Fibroblast of skin of right biceps (primary cell): ENCODE measurements around the gene AGAP1.

Experiments
- DNase-seq: peaks from one replicate; pipeline ENCODE4 v3.0.0-alpha.2; 2013

Gene AGAP1

GRCh38 chr2:235534678-235535422 lies 41.0 kb downstream of the AGAP1 start:
- no peak for DNase-seq

DNA sequence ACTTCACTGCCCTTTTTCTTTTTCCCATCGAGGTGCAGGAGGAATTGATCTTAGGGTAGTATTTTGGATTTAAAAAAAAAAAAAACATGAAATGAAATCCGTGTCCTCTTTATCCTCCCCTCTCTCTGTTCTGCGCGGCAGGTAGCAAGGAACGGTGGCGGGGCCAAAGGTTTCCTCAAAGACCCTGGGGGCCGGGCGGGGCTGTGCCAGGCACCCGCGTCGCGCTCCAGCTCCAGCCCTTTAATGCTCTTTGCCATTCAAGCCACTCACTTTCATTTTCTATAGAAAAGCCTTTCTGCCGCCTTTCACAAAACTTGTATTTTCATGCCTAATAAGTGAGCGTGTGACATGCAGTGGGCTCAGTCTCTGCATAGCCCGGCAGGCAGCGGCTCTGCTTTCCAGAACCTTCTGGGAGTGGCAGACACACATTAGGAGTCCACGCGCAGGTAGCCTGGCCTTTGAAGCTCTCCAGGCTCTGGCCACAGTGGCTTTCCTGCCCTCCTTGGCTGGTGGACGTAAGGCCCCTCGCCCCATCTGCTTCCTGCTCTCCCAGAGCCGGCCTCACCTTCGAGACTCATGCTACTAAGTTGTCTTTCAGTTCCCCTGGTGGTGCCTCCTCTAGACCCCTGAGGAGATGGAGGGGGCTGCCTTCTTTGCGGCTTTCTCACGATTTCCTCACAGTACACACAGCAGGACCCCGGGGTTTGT lies 41.7 kb downstream of the AGAP1 start:
- no peak for DNase-seq

- no peak for DNase-seq
These were observed 42.9 kb downstream of the AGAP1 start for GRCh38 chr2:235536711-235537110.

DNA sequence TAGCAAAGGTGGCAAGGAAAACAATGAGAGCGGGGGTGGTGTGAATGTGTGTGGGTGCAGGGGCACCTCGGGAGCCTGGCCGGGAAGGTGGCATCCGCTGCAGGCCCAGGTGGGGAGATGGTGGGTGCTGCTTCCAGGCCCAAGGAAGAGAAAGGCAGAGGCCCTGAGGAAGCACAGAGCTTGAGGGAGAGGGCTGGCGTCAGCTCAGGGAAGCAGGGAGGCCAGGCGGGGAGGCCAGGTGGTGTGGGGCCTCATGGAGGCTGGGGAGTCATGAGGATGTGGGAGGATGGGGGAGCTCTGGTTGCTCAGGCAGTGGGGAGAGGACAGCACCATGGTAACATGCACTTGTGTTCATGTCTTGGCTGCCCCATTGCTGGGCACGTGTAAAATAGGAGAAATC lies 43.3 kb downstream of the AGAP1 start:
- DNase-seq: no peak

- DNase-seq: no peak
These were observed 43.7 kb downstream of the AGAP1 start for GRCh38 chr2:235537587-235537986.

DNA sequence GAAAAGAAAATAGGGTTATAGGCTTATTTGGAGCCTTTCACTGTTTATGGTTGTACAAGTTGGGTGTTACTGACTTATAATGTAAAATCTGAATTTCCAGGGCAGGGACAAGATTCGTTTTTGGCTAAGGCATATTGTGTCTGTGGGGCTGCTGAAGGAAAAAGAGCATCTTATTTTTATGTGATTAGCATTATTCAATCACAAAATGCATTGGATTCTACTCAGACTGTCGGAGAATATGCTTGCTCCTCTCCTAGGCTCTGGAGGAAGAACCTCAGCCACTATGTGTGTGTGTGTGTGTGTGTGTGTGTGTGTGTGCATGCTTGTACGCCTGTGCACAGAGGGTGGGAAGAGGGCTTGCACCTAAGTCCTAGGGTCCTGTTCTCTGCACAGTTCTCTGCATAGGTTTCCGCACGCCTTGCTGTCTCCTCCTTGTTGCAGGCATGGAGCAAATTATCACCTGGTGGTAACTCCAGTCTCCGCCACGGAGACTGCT lies 44.3 kb downstream of the AGAP1 start:
- no peak for DNase-seq

DNA sequence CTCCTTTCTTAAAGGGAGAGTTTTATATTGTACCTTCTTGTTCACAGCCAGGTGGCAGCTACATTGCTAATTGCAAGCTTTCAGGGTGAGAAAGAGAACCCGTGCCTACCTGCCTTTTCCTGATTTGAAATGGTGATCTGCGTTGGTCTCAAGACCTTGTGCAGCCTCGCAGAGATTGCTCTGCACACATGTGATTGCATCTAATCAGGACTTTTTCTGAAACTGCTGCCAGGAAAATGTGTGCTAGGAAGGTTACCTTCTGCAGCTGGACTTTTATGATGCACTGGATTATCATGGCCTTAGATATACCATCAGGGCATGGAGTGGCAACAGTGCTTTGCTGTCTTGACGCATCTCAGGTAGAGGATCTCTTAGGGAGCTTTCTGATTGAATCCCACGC lies 45.1 kb downstream of the AGAP1 start:
- DNase-seq: no peak

GRCh38 chr2:235539773-235540172 lies 45.9 kb downstream of the AGAP1 start:
- DNase-seq: no peak

DNA sequence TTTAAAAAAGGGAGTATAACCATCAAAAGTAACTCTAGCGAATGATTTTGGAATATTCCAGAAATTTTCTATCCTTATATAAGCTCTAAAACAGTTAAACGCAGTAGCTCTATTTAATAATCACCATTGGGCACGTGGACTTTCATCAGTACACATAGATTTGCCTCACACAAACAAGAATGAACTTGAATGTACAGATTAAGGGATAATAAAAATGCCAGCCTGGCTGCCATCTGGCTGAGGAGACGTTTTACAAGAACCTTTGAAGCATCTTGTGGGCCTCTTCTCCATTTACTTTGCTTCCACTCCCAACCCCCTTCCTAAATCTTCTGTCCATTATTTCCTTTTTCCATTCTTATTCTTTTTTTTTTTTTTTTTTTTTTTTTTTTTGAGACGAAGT lies 47.2 kb downstream of the AGAP1 start:
- DNase-seq: no peak

- DNase-seq: no peak
These were observed 48.2 kb downstream of the AGAP1 start for GRCh38 chr2:235541838-235542549.

DNA sequence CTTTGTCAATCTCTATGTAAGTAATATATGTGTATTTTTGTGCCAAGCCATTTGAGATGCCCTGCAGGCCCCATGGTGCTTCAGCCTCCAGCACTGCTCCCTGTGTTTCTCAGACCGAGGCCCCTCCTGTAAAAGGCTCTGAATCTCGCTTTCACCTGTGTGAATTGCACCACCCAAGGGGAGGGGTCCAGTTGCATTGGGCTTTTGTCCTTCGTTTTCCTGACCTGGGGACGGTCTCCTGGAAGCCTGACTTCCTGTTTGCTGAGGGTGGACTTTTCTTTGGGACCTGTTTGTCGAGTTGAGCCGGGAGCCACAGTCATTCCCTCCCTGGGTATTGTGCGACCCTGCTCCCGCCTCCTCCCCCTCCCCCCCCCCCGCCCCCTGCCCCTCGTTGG lies 48.9 kb downstream of the AGAP1 start:
- no peak for DNase-seq

GRCh38 chr2:235543128-235543750 lies 49.4 kb downstream of the AGAP1 start:
- DNase-seq: peak; percentile 57

DNA sequence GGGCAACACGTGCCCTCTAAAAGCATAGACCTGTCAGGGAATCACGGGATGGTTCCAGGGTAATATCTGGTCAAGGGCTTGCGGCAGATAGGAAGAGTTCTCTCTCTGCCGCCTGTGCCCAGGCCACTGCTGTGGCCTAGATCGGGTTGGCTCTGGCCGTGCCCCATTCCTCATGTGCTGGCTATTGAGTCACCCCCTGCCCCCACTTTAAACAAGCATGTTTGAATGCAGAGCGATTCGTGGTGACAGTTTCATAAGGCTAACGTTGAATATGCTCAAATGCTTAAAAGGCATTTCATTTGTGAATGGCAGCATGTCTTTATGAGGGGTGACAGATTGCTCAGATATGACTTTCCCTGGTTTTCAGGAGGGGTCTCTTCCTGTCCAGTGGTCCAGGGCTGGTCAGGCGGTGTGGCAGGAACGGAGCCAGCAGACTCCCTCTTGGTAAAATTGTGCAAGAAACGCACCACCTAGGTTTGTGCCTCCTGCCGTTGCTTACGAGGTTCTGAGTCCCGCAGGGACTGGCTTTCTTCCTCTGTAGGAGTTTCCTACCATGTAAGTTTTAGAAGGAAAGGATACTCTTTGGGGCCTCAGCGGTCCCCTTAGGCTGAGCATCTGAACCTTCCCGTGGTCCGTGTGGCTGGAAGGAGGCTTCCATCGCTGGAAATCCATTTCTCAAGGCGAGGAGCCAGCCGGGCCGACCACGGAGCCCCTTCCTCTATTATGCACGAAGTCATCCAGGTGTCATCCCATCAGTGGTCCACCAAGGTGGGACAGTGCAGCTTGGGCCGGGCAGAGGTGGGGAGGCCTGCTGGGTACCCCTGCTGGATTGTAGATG lies 50.2 kb downstream of the AGAP1 start:
- DNase-seq: no peak

GRCh38 chr2:235544689-235544969 lies 50.8 kb downstream of the AGAP1 start:
- no peak for DNase-seq

- no peak for DNase-seq
These were observed 51.7 kb downstream of the AGAP1 start for GRCh38 chr2:235545339-235546150.

- no peak for DNase-seq
These were observed 52.2 kb downstream of the AGAP1 start for GRCh38 chr2:235546151-235546435.

DNA sequence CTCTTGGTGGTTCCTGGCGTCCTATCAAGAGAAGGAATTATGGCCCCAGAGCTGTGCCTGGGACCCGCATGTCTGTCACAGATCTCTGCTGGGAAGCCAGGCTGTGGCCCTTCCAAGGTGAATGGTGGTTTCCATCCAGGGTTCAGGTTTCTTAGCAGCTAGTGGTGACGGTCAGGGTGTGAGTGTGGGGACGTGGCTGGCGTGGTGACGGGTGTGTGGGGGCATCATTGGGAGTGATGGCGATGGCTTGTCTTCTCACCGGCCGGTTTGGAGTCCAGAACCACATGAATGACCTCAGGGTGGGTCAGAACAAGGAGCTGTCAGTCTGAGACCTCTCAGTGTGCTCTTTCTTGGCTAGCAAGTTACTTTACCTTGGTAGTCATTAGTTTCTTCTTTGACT lies 52.6 kb downstream of the AGAP1 start:
- DNase-seq: no peak

- no peak for DNase-seq
These were observed 56.0 kb downstream of the AGAP1 start for GRCh38 chr2:235549735-235550377.

DNA sequence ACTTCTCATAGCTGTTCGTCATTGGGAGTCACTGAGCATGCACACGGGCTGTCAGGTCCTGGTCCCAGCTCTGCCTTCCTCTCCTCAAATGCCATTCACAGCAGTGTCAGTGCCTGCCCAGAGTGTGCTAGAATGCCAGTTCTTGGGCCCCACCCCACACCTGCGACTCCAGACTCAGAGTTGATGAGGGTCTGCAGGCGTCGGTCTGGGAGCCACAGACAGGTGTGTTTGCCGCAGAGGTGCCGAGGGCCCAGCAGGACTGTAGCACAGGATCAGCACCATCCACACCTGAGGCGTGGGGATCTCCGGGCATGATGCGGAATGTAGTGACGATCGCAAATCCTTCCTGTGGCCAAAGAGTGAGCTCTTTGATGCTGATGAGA lies 56.5 kb downstream of the AGAP1 start:
- DNase-seq: no peak

DNA sequence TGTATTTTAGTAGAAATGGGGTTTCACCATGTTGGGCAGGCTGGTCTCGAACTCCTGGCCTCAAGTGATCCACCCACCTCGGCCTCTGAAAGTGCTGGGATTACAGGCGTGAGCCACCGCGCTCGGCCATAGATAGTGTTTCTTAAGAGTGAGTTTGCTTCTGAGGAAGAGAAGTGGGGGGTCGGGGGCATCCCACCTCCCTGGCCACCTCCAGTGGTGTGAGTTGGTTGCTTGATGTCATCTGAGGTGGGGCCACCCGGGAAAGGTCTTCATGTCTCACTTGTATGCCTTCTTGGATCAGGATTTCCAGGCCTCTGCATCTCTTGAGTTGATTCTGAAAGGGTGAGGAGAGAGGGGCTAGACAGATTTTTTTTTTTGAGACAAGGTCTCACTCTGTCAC lies 57.1 kb downstream of the AGAP1 start:
- DNase-seq: no peak

- peak; percentile 41 for DNase-seq
These were observed 58.1 kb downstream of the AGAP1 start for GRCh38 chr2:235551965-235552364.

DNA sequence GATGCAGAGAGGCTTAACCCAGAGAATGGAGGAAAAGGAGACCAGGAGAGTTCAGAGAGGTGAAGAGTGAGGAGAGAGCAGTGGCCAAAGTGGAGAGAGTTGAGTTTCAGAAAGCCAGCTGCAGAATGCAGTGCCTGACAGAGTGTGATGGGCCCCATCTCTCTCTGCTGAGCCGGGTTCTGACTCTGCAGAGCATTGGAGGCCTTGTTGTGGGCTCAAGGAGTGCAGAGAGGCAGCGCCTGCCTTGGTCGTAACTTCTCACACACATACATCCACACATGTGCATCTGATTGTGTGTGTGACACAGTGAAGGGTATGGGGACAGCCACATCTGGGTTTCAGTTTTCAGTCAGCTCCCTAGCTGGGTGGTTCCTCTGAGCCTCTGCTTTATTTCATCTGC lies 58.8 kb downstream of the AGAP1 start:
- DNase-seq: no peak
